ENCODE data around the gene PCDH18. TPM values are rescaled to one million over a fixed set of nuclear protein-coding genes. Genes with fewer than 3 reads are reported as not detected.

PCDH18 gene, protein sequence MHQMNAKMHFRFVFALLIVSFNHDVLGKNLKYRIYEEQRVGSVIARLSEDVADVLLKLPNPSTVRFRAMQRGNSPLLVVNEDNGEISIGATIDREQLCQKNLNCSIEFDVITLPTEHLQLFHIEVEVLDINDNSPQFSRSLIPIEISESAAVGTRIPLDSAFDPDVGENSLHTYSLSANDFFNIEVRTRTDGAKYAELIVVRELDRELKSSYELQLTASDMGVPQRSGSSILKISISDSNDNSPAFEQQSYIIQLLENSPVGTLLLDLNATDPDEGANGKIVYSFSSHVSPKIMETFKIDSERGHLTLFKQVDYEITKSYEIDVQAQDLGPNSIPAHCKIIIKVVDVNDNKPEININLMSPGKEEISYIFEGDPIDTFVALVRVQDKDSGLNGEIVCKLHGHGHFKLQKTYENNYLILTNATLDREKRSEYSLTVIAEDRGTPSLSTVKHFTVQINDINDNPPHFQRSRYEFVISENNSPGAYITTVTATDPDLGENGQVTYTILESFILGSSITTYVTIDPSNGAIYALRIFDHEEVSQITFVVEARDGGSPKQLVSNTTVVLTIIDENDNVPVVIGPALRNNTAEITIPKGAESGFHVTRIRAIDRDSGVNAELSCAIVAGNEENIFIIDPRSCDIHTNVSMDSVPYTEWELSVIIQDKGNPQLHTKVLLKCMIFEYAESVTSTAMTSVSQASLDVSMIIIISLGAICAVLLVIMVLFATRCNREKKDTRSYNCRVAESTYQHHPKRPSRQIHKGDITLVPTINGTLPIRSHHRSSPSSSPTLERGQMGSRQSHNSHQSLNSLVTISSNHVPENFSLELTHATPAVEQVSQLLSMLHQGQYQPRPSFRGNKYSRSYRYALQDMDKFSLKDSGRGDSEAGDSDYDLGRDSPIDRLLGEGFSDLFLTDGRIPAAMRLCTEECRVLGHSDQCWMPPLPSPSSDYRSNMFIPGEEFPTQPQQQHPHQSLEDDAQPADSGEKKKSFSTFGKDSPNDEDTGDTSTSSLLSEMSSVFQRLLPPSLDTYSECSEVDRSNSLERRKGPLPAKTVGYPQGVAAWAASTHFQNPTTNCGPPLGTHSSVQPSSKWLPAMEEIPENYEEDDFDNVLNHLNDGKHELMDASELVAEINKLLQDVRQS
- not detected for total RNA-seq

DNA sequence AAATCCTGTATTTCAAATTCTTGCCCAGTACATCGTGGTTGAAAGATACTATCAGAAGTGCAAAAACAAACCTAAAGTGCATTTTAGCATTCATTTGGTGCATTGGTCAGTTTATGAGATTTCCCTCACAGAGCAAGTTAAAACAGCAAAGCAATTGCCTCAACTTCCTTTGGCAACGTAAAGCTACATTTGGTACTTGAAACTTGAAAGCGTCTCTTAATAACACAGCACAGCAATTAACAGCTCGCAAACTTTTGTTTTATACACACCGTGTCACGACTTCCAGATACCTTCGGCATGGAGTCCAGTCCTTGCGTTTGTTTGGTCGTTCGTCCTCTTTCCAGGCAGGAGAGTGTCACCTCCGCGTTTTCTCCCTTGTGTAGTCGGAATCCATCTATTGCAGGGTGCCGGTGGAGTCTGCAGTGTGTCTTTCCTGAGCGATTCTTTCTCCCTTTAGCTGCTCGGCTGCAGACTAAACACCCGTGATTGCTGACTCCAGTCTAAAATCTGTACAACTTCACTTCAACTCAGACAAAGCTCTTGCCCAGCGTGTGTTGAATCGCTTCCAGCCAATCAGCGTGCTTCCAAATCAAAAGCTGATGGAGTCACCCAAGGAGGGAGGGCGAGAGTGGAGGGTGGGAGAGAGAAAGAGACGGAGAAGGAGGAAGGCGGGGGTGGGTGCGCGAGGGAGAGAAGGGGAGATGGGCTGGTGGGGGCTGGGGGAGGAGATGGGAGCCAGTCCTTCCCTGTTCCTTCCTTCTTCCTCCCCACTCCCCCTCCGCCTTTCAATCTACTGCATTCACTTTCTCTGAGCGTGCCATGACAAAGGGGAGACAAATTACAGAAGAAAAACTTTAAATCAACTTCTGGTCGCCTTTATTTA is at the start of gene PCDH18:
Gene PCDH18, minus strand, starts transcription at position 509 of the 883 bp plus-strand sequence. Its CDS starts 406 bp downstream, at position 103.
- ATAC-seq (peak; percentile 30), DNase-seq (no peak)
- Mint-ChIP-seq H3K9me3 (ENCODE audit: insufficient read depth) (no peaks in the 10 kb centered on the region), H3K36me3 (ENCODE audit: low read depth) (no peaks in the 10 kb centered on the region), H3K4me3 (no peak within 1 kb of the TSS), H3K27ac (no peak within 1 kb of the TSS), H3K4me1 (ENCODE audit: low read depth) (no peaks in the 10 kb centered on the region), H3K27me3 (ENCODE audit: low read depth) (no peaks in the 10 kb centered on the region)
- ChIA-PET CTCF (no interaction called here), POLR2A (interaction anchor here (0.7 kb wide), 1 partner anchor 810 kb away, joined by 3 read pairs; no protein-coding TSS in a partner anchor)

DNA sequence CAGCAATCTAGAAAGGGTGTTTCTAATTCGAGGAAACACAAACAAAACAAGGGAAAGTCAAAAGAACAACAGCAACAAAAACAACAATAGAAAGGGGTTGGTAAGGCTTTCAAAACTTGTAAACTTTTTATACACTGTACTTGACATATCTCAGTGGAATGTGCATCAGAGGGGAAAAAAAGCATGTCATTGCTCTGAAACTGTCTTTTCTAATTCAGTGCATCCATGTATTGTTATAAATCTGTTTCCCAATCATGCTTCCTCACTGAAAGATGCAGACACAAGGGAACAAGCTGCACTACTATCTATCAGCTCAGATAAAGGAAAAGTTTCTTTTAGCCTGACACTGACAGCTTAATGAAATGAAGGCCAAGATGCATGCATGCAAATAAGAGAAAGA is 44.2 kb upstream of the PCDH18 start:
- Mint-ChIP-seq H3K36me3 (ENCODE audit: low read depth) (no peaks in the 10 kb centered on the region), H3K27me3 (ENCODE audit: low read depth) (no peaks in the 10 kb centered on the region), H3K4me1 (ENCODE audit: low read depth) (no peaks in the 10 kb centered on the region), H3K27ac (no peak overlapping the region), H3K9me3 (ENCODE audit: insufficient read depth) (no peaks in the 10 kb centered on the region), H3K4me3 (no peak overlapping the region)
- ChIA-PET CTCF (interaction anchor here (0.6 kb wide), 1 partner anchor 781 kb away, joined by 4 read pairs; no protein-coding TSS in a partner anchor), POLR2A (no interaction called here)
- DNase-seq: no peak
- no peak for ATAC-seq

DNA sequence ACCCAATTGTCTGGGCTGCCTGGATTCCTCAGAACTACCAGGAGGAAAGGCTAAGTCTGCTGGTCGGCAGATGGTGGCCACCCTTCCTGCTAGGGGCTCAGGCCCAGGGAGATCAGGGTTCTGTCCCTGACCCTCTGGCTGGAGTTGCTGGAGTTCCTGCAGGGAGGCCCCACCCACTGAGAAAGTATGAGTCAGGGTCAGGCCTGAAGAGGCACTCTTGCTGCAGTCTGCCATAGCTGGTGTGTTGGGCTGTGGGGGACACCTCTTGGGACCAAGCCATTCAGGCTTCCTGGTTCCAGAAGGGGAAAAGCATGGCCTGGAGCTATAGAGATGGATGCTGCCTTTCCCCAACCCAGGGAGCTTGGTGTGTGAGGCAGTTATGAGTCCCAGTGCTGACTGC is 40.4 kb upstream of the PCDH18 start:
- Mint-ChIP-seq H3K27me3 (ENCODE audit: low read depth) (no peaks in the 10 kb centered on the region), H3K27ac (no peak overlapping the region), H3K4me3 (no peak overlapping the region), H3K36me3 (ENCODE audit: low read depth) (no peaks in the 10 kb centered on the region), H3K4me1 (ENCODE audit: low read depth) (no peaks in the 10 kb centered on the region), H3K9me3 (ENCODE audit: insufficient read depth) (peaks cover 7% of the 10 kb centered on the region)
- POLR2A ChIA-PET: no interaction called here
- DNase-seq (no peak), ATAC-seq (no peak)
- CTCF ChIA-PET: no interaction called here

DNA sequence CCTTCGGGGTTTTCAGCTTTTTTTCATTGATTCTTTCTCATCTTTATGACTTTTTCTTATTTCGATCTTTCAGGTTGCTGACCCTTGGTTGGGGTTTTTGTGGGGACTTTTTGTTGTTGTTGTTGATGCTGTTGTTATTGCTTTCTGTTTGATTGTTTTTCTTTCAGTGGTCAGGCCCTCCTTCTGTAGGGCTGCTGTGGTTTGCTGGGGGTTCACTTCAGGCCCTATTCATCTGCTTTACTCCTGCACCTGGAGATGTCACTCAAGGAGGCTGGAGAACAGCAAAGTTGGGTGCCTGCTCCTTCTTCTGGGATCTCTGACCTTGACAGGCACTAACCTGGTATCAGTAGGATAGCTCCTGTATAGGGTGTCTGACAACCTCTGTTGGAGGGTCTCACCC is 39.9 kb upstream of the PCDH18 start:
- no peaks in the 10 kb centered on the region for H3K4me1 Mint-ChIP-seq (ENCODE audit: low read depth)
- peaks cover 7% of the 10 kb centered on the region for H3K9me3 Mint-ChIP-seq (ENCODE audit: insufficient read depth)
- ATAC-seq (no peak), DNase-seq (no peak)
- no peak overlapping the region for H3K27ac Mint-ChIP-seq
- H3K27me3 Mint-ChIP-seq (ENCODE audit: low read depth): no peaks in the 10 kb centered on the region
- CTCF ChIA-PET: no interaction called here
- H3K4me3 Mint-ChIP-seq: no peak overlapping the region
- POLR2A ChIA-PET: no interaction called here
- H3K36me3 Mint-ChIP-seq (ENCODE audit: low read depth): no peaks in the 10 kb centered on the region

DNA sequence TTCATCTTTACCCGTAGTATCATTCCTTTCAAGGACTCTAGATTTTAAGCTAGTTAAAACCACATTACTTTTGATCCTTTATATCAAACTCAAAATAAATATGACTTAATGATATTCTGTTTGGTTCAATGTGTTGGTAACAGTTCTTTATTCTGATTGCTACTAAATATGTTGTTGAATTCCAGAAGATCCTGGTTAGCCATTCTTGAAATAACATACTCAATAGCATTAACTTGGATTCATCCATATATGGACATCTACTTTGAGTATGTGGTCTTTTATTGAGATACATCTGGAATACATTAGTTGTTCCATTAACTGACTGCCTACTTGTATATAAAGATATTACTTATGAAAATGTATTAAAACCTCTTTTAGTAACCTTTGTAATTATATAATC is 27.5 kb upstream of the PCDH18 start:
- ChIA-PET POLR2A (no interaction called here), CTCF (no interaction called here)
- DNase-seq (no peak), ATAC-seq (no peak)
- H3K36me3 Mint-ChIP-seq (ENCODE audit: low read depth): no peaks in the 10 kb centered on the region
- H3K4me1 Mint-ChIP-seq (ENCODE audit: low read depth): no peaks in the 10 kb centered on the region
- no peaks in the 10 kb centered on the region for H3K9me3 Mint-ChIP-seq (ENCODE audit: insufficient read depth)
- no peak overlapping the region for H3K4me3 Mint-ChIP-seq
- H3K27ac Mint-ChIP-seq: no peak overlapping the region
- H3K27me3 Mint-ChIP-seq (ENCODE audit: low read depth): no peaks in the 10 kb centered on the region

DNA sequence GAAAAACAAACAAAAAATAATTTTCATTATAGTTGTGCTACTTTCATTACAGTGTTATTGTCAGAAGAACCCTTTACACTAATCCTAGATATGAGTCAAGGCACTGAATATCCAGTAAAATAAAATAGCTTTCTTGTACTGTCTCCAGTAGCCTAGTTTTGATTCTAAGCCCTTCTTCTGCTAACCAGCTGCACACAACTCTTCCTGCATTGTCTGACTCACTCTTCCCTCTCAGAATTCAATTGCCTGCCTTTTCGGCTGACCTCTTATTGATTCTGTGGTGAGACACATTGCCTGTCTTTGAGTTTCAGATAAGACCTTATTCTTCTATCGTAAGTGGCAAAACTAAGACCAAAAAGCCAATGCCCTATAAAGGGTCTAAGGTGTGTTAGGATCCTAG is 26.7 kb upstream of the PCDH18 start:
- H3K4me3 Mint-ChIP-seq: no peak overlapping the region
- no peaks in the 10 kb centered on the region for H3K4me1 Mint-ChIP-seq (ENCODE audit: low read depth)
- DNase-seq (no peak), ATAC-seq (no peak)
- ChIA-PET CTCF (no interaction called here), POLR2A (no interaction called here)
- H3K27ac Mint-ChIP-seq: no peak overlapping the region
- no peaks in the 10 kb centered on the region for H3K9me3 Mint-ChIP-seq (ENCODE audit: insufficient read depth)
- H3K36me3 Mint-ChIP-seq (ENCODE audit: low read depth): no peaks in the 10 kb centered on the region
- H3K27me3 Mint-ChIP-seq (ENCODE audit: low read depth): no peaks in the 10 kb centered on the region

DNA sequence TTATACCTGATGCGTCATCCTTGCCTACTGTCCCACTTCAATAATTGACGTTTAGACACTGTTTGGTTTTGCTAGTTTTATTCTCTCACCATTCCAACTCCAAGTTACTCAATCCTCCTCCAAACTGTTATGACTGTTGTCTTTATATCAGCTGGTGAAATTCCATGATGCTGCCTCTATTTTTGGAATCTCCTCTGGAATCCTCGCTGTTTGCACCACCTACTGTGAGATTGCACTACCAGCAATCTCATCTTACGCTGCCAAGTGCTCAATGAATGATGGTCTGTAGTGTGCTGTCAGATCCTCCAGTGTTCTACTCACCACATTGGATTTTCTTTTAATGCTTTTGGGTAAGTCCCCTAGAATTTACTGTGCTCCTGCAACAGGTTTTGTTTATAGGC is 13.2 kb upstream of the PCDH18 start:
- H3K9me3 Mint-ChIP-seq (ENCODE audit: insufficient read depth): no peaks in the 10 kb centered on the region
- ATAC-seq: no peak
- no peak for DNase-seq
- ChIA-PET CTCF (no interaction called here), POLR2A (no interaction called here)
- H3K27me3 Mint-ChIP-seq (ENCODE audit: low read depth): no peaks in the 10 kb centered on the region
- no peak overlapping the region for H3K27ac Mint-ChIP-seq
- no peak overlapping the region for H3K4me3 Mint-ChIP-seq
- H3K36me3 Mint-ChIP-seq (ENCODE audit: low read depth): no peaks in the 10 kb centered on the region
- no peaks in the 10 kb centered on the region for H3K4me1 Mint-ChIP-seq (ENCODE audit: low read depth)

DNA sequence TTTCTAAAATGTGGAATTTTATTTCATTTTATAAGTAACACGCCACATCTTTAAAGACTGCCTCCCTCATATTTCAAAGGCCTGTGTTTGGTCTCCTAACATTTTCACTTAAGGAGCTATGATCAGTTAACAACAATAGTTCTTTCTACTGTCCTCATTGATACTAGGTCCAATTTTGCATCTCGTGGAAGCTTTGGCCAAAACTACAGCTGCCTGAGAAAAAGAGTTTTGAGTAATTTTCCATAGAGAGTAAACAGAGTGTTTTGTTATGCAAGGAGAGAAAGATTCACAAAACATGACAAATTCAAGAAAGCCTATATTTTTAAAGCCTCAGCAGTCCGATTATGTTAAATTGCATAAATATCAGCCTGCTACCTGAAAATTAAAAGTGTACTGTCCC is 11.4 kb upstream of the PCDH18 start:
- POLR2A ChIA-PET: no interaction called here
- CTCF ChIA-PET: interaction anchor here (0.6 kb wide), 1 partner anchor 31 kb away, joined by 5 read pairs; no protein-coding TSS in a partner anchor
- DNase-seq: no peak
- Mint-ChIP-seq H3K4me3 (no peak overlapping the region), H3K36me3 (ENCODE audit: low read depth) (no peaks in the 10 kb centered on the region), H3K27ac (no peak overlapping the region), H3K4me1 (ENCODE audit: low read depth) (no peaks in the 10 kb centered on the region), H3K27me3 (ENCODE audit: low read depth) (no peaks in the 10 kb centered on the region), H3K9me3 (ENCODE audit: insufficient read depth) (no peaks in the 10 kb centered on the region)
- ATAC-seq: no peak

DNA sequence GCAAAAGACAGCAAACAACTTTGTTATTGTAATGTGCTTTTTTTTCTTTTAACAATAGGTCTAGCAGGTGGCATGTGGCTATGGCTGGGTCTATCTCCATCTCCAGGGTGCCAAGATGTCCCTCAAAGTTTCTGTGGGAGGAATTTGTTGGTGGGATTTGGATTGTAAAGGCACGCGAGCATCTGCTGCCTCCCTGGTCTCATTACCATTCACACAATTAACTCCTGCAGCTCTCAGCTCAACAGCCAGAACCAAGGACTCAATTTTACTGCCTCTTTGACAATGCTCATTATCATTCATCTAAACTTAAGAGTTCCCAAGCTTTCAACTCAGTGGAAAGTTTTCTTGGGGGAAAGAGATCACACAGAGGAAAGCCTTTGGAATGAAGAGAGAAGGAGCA is 10.9 kb upstream of the PCDH18 start:
- H3K4me1 Mint-ChIP-seq (ENCODE audit: low read depth): no peaks in the 10 kb centered on the region
- DNase-seq: no peak
- H3K27me3 Mint-ChIP-seq (ENCODE audit: low read depth): no peaks in the 10 kb centered on the region
- H3K27ac Mint-ChIP-seq: no peak overlapping the region
- no peak overlapping the region for H3K4me3 Mint-ChIP-seq
- no peak for ATAC-seq
- CTCF ChIA-PET: interaction anchor here (0.6 kb wide), 1 partner anchor 31 kb away, joined by 5 read pairs; no protein-coding TSS in a partner anchor
- POLR2A ChIA-PET: no interaction called here
- H3K36me3 Mint-ChIP-seq (ENCODE audit: low read depth): no peaks in the 10 kb centered on the region
- H3K9me3 Mint-ChIP-seq (ENCODE audit: insufficient read depth): no peaks in the 10 kb centered on the region

DNA sequence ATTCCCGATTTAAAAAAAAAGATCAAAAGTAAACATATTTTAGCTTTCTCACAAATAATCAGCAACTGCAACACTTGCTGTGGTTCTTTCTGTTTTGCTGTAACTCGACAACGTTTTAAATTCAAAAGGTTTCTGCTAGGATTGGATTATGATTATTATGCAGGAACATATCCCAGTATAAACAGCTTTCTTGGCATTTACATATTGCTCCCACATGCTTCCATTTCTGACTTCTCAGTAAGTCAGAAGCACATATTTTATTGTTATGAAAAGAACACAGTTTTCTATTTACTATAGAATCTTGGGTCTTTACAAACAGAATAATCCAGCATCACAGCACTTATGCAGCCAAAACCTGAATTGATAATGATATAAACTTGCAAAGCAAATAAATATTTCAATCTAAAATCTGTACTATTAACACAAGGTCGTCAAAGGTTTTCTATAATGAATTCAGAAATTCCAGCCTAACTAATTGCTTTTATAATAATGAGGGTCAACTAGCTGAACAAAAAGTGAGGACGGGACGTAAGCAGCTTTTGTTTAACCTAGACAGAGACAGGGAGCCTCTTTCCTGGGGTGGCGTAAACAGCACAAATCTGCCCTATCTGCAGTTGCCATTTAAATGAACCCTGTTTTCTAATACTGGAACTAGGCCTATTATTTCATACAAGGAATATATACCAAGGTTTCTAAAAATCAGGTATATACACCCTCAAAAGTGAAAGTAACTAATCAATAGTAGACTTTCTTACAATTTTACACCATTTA is 9.8 kb upstream of the PCDH18 start:
- DNase-seq (no peak), ATAC-seq (no peak)
- Mint-ChIP-seq H3K36me3 (ENCODE audit: low read depth) (no peaks in the 10 kb centered on the region), H3K27ac (no peak overlapping the region), H3K4me1 (ENCODE audit: low read depth) (no peaks in the 10 kb centered on the region), H3K4me3 (no peak overlapping the region), H3K9me3 (ENCODE audit: insufficient read depth) (no peaks in the 10 kb centered on the region), H3K27me3 (ENCODE audit: low read depth) (no peaks in the 10 kb centered on the region)
- POLR2A ChIA-PET: no interaction called here
- CTCF ChIA-PET: no interaction called here

DNA sequence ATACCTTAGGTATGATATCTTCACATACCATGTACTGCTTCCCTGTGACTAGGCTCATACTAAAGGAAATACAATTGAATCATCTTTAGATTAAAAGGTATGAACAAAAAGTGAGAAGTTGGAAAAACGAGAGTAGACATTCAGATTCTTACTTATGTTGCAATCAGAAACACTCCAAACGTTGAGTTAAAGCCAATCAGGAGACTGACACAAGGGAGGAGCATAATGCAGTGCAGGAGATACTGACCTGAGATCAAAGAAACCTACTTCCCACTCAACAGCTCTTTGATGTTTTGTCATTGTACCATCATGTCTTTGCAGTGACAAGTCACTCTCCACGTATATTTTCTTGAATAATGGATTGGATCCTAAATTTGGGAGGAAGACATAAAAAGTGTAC is 8.9 kb upstream of the PCDH18 start:
- Mint-ChIP-seq H3K36me3 (ENCODE audit: low read depth) (no peaks in the 10 kb centered on the region), H3K4me3 (no peak overlapping the region), H3K27ac (no peak overlapping the region), H3K9me3 (ENCODE audit: insufficient read depth) (no peaks in the 10 kb centered on the region), H3K27me3 (ENCODE audit: low read depth) (no peaks in the 10 kb centered on the region), H3K4me1 (ENCODE audit: low read depth) (no peaks in the 10 kb centered on the region)
- ATAC-seq (no peak), DNase-seq (no peak)
- ChIA-PET CTCF (no interaction called here), POLR2A (no interaction called here)

Data from activated CD8-positive, alpha-beta T cell treated with anti-CD3 and anti-CD28 coated beads, Interleukin-2, amount 10 ng/mL, durations not matched to agents 7 days and 5 days (primary cell).